Activated CD4-positive, alpha-beta T cell treated with anti-CD3 and anti-CD28 coated beads, Interleukin-2, amount 50 U/mL, for 24 hours (primary cell): ENCODE measurements around the gene HOXA4.

ENCODE experiments used
- DNase-seq, 2 donors: peaks; one replicate each; pipeline ENCODE4 v3.0.0-alpha.2; 2020; ENCODE audit warnings: low read depth in 1 of 2, low spot score in 1 of 2

The HOXA4 gene

GRCh38 chr7:27147199-27148030 lies 16.9 kb upstream of the HOXA4 start, which contains the start of gene HOXA6:
Gene HOXA6, minus strand, starts transcription at chr7:27147774. Its CDS starts 25 bp downstream, at chr7:27147749.
- DNase-seq: no peak

- no peak for DNase-seq
Observed at GRCh38 chr7:27146491-27147198, 16.1 kb upstream of the HOXA4 start.

GRCh38 chr7:27145914-27146412 lies 15.4 kb upstream of the HOXA4 start:
- DNase-seq: no peak

GRCh38 chr7:27145165-27145913 lies 14.8 kb upstream of the HOXA4 start:
- DNase-seq: no peak

- DNase-seq: no peak
Observed at GRCh38 chr7:27144781-27145164, 14.2 kb upstream of the HOXA4 start.

GRCh38 chr7:27143950-27144780 lies 13.6 kb upstream of the HOXA4 start:
- no peak for DNase-seq

GRCh38 chr7:27143023-27143949 lies 12.7 kb upstream of the HOXA4 start, which contains the start of gene HOXA5:
Gene HOXA5, minus strand, starts transcription at chr7:27143681. Its CDS starts 74 bp downstream, at chr7:27143607.
- no peak for DNase-seq

GRCh38 chr7:27142580-27143022 lies 12.0 kb upstream of the HOXA4 start:
- no peak for DNase-seq

GRCh38 chr7:27141923-27142579 lies 11.5 kb upstream of the HOXA4 start:
- DNase-seq: no peak

GRCh38 chr7:27141137-27141922 lies 10.8 kb upstream of the HOXA4 start:
- DNase-seq: no peak

- no peak for DNase-seq
Observed at GRCh38 chr7:27140126-27140857, 9.7 kb upstream of the HOXA4 start.

- DNase-seq: no peak
Observed at GRCh38 chr7:27139334-27140125, 9.0 kb upstream of the HOXA4 start.

- DNase-seq: no peak
Observed at GRCh38 chr7:27138985-27139333, 8.4 kb upstream of the HOXA4 start.

GRCh38 chr7:27138472-27138871 lies 7.9 kb upstream of the HOXA4 start:
- no peak for DNase-seq

GRCh38 chr7:27137640-27138315 lies 7.2 kb upstream of the HOXA4 start:
- DNase-seq: no peak

GRCh38 chr7:27134392-27134791 lies 3.8 kb upstream of the HOXA4 start:
- DNase-seq: peak in 1 of 2 donors; percentile 21
